Heart left ventricle (tissue), 13 donors: ENCODE measurements around the gene TRIM16.

Experiments used
- CTCF ChIP-seq, 12 donors: fragments of 200-600 bp; sonication (generic) in 4 of 12; IDR thresholded peaks; one replicate each; pipeline versions ENCODE4 v1.5.0 to v1.8.0; 2018 to 2022; ENCODE audit warnings: antibody characterized with exemption in 12 of 12, mild to moderate bottlenecking in 5 of 12
- POLR2A ChIP-seq, 2 donors: fragments of 450-650 bp; IDR thresholded peaks; one replicate each; pipeline ENCODE4 v1.6.1; 2017; ENCODE audit warnings: antibody characterized with exemption in 2 of 2, mild to moderate bottlenecking in 2 of 2, moderate library complexity in 2 of 2
- donor health status: ischemic (EF 13 %, LVEDD 7.1; RV severe dilation, severe dysfunction).
- donor health status: DM: no; HTN: yes; CAD: no.
- donor health status: DM: no; HTN: no; CAD: no.
- donor health status: ischemic (EF 25% LVEDD 6.9; RV normal size, moderate dysfunction).
- donor health status: ischemic (EF 25% LVEDD 5.7; RV mildly dilated, moderate dysfunction).
- donor health status: ischemic (EF 35%, LVEDD 5.7; RV mildly dilated, moderate dysfunction).
- donor health status: nonischemic (EF 11% LVEDD 7.7; RV severe dilation, severe dysfunction).
- donor health status: DM: yes; HTN: yes; CAD: no.
- donor health status: PGD.
- donor health status: ischemic (EF 29% LVEDD 5.4; RV normal size, mild dysfunction).
- donor health status: nonischemic (EF 23%, LVEDD 6.1; RV moderate dilation, normal function).

DNA sequence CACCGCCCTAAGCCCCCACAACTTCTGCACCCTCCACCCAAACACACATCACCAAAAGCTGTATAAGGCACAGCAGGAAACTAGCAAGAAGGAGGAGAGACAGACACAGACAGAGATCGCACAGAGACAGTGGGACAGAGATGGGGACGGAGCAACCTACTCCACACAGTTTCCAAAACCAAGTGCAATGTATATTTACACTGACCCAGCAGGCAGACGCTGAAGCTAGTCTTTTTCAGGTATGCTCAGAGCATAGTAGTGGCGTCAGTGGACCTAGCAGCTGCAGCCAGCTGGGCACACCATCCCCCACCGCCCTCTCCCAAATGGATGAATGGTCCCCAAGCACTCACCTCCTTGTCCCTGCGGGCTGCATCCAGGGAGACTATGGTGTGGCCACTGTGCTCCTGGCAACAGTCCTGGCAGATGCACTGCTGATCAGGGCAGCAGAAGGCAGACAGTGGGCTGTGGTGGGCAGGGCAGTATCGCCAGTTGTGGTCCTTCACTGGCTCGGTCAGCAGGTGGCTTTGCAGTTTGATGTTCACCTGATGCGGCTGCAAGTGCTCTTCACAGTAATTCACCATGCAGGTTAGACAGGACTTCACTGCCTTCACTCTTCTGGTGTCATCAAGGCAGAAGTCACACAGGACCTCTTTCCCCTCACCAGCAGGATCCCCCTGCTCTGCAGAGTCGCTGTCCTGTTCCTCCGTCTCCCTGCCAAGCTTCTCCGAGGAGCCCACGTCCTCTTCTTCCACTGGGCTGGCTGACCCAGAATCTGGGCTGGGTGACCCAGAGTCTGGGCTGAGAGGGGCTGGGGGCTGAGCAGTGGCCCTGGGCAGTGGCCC, 33.1 kb downstream of the TRIM16 start:
- TF ChIP-seq CTCF (IDR thresholded peaks at IDR 0.05) (no peak), POLR2A (IDR thresholded peaks at IDR 0.05) (no peak)
